ENCODE data around the gene PPP1R18.

PPP1R18 gene

GRCh38 chr6:30689022-30689865 lies 2.8 kb upstream of the PPP1R18 start:
- no peak for DNase-seq (ENCODE audit: low spot score)

GRCh38 chr6:30688569-30688968 lies 2.1 kb upstream of the PPP1R18 start:
- DNase-seq (ENCODE audit: low spot score), result no peak

DNA sequence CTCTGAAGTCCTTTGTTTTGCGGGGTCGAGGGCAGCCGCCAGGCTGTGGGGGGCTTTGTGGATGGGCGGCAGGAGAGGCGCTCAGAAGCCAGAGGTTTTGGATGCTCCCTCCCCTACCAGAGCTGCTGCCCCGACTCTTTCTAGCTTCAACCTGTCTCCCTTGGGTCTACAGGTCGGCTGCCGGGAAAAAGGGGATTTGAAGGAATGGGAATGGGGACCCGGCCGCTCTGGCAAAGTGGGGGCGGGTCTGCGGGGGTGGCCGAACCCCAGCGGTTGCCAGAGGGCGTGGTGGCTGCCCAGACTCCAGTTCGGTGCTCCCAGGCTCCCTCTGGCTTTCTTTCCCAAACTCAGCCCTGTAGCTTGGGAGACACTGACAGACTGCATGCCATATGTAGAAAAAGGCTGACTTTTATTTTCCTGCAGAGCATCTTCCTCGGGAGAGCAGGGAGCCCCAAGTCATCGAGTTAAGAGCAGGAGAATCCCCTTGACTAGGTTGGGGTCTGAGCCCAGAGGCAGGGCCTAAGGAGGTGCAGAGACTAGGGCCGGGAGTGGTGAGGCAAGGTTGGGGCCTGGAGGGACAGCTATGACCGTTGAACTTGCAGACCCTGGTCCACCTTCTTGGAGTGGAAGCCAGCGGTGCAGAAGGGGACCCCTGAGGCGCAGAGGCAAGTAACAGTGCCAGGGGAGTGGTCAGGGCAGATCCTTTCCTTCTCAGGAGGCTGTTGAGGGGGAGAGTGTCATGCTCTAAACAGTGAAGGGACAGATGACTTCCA lies 1.4 kb upstream of the PPP1R18 start:
- peak; percentile 35 for DNase-seq (ENCODE audit: low spot score)

DNA sequence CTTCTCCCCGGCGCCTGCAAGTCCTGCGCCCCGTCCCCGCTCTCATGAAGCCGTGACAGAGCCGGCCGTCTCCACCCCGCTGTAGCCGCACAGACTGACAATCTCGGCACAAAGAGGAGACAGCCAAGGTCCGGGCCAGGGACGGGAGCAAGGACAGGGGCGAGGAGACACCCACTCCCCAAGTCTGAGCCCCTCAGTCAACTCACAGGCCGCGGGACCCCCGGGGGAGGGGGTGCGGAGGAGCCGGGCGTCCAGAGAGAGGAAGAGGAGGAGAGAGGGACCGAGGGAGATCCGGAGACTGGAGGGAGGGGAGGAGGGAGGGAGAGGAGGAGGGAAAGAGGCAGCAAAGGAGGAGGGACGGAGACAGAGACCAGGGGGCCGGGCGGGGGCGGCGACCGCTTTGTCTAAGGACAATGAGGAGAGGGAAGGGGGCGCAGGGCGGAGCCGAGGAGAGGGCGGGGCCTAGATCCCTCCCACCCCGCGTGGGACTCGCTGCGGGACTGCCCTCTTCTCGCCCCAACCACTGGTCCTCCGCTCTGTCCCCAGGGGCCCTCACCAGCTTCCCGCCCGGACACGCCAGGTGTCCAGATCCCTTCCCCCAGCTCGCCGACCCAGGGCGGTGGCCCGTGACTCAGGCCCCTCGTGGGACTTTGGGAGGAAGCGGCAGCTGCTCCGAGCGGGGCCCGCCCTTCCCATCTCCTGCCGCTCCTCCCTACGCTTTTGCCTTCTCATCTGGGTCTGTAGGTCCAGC lies 638 bp upstream of the PPP1R18 start:
- peak; percentile 91 for DNase-seq (ENCODE audit: low spot score)

GRCh38 chr6:30685157-30686008 lies 1.1 kb downstream of the PPP1R18 start:
- no peak for DNase-seq (ENCODE audit: low spot score)

DNA sequence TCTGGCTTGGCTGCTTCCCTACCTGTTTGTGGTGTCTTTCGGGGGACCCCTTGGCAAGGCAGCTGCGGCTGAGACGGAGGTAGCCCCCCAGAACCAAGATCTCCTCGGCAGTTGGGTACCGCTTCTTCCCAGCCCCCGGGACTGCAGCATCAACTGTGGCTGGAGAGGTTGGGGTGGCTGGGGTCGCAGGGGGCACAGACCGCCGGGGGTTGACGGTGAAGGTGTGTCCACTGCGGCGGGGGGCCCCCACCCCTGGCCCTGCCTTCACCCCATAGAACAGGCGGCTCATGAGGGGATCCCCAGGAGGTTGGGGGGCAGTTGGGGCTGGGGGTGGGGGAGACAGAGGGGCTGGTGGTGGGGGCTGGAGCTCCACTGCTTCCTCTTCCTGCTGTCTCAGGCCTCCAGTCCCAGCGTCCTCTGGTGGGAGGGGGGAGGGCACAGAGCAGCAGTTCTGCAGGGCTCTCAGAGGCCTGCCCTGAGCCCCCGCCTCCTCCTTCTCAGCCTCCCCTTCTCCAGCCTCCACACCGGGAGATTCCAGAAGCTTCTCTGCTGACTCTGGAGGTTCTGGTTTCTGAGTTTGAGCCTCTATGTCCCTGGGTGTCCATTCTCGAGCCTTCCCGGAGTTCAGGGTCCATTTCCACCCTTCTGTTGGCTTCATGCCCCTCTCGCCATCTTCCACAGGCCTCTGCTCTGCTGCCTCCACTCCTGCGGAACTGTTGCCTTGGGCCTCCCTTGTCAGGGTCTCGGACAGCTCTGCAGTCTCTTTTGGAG lies 1.9 kb downstream of the PPP1R18 start:
- DNase-seq (ENCODE audit: low spot score), result no peak

GRCh38 chr6:30683980-30684338 lies 2.5 kb downstream of the PPP1R18 start:
- no peak for DNase-seq (ENCODE audit: low spot score)

DNA sequence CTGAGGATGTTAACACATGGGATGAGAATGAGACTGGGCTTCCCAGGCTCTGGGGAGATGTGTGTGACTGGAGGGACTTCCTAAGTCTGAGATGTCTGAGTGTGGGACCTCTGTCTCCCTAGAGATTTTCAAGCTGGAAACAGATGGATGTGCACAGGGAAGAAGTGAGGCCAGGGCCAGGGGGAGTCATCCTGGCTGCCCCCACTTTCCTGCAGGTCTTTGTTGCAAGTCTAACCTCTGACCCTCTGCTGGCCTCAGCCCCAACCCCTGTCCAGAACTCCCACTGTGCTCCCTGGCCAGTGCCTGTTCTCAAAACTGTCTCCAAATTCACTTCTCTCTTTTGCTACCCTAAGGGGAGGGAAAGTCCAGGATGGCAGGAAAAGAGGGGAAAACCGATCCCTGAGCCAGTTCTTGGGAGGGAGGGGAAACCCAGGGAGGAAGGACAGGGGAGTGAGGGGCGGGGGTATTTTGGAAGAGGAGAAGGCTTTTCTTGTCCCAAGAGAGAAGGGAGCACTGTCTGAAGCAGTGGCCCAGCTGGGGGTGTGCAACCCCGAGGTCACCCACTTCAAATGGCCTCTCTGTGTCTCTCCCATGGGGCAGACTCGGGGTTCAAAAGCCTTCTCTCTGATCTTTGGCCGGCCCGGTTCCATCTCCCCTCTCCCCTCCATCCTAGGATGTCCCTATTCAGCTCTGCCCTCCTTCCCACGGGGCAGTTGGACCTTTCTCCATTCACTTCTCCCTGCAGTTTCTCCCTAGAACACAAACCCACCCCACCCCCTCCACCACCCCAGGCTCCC lies 3.1 kb downstream of the PPP1R18 start:
- DNase-seq (ENCODE audit: low spot score), result no peak

- DNase-seq (ENCODE audit: low spot score), result peak; percentile 76
Measured at GRCh38 chr6:30682143-30683117, 4.0 kb downstream of the PPP1R18 start.

- no peak for DNase-seq (ENCODE audit: low spot score)
Measured at GRCh38 chr6:30681766-30682142, 4.7 kb downstream of the PPP1R18 start.

DNA sequence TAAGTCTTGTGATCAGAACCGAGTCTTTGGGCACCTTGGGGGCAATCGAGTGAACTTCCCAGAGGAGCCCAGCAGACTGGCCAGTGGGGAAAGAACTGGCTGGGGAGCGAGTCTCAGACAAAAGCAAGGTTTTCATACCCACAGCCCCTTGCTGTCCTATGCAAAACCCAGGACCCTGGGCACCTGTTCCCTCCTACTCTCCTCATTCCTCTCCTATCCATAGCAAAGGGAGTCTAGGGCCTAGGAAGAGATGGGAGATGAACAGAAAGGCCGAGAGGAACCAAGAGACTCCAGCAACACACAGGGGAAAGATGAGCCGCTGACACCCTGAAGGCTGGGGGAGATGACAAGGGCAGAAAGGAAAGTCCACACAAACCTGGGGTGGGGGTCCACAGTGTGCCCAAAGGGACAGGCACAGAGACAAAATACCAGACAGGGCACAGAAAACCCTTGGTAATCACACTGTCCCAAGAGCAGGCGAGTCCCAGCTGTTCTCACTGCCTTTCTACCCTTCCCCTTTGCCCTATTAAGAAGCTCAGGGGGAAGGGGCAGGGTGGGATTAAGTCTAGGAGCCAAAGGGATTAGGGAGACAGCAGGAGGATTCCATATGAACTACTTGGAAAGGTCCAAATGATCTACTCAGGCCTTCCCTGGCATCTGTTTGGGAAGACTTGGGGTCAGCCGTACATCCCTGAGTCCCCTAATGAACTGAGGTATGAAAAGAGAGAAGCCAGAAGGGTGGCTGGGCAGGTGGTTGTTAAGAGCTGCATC lies 6.5 kb downstream of the PPP1R18 start:
- no peak for DNase-seq (ENCODE audit: low spot score)

DNA sequence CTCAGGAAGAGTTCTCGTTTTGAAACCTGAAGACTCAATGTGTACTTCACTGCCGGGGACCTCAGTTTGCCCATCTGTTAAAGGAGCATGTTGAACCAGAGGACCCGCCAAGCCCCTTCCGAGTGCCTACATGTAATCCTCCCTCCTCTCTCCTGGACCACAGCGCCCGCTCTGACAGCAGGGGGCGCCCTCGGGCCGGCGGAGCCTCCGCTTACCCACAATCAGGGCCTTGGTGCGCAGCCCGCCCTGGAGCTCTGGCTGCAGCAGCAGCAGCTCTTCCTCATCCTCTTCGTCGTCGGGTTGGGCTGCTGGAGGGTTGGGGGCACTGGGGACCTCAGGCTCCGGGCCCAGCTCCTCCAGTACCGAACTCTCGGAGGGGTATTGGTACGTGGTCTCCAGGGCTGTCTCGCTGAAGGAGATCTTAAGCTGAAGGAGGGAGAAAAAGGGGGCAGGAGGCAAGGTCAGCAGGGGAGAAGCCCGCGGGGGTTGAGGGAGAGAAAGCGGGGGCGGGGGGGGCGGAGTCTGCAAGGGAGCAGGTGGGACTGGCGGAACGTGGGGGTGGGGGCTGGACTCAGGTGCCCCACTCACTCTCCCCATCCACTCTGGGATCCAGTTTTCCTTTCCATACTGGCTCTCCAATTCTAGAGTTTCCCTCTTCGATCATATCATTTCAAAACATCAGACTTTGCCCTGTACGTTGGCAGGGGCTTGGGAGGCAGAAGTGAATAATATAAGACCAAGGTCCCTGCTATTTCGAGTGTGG lies 7.3 kb downstream of the PPP1R18 start:
- peak; percentile 40 for DNase-seq (ENCODE audit: low spot score)

- DNase-seq (ENCODE audit: low spot score), result no peak
Measured at GRCh38 chr6:30676660-30677285, 9.7 kb downstream of the PPP1R18 start.

- peak; percentile 93 for DNase-seq (ENCODE audit: low spot score)
Measured at GRCh38 chr6:30672445-30673253, 13.8 kb downstream of the PPP1R18 start, which contains the start of gene DHX16. TSS of gene DHX16 (minus strand) at chr6:30673006. CDS start at chr6:30672841, 165 bp downstream.

DNA sequence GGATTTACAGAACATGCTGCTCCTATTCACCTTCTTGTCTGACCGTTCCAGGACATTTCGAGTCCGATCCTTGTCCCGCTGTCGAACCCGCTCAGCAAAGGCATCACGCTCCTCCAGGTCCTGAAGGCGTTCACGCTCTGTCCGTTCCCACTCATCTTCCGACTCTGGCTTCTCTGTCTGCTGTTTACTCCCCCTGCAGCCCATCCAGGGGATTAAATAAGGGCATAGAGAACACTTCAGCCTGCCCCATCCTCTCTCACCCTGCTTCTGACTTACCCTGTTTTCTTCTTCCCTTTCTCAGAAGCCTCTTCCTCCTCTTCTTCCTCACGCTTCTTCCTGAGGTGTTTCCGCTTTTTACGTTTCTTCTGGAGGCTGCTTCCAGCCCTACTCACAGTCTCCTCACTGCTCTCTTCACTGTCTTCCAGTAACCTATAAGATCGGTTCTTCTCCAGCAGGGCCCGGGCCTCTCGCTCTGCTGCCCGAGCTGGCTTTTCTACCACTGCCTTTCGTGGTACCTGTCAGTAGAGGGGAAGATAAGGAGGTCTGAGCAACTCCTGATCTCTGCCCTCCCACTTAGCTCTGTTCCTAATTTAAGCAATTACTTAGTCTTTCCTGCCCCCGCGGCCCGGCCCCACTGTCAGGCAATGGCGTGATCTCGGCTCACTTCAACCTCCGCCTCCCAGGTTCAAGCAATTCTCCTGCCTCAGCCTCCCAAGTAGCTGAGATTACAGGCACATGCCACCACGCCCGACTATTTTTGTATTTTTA lies 15.5 kb downstream of the PPP1R18 start:
- DNase-seq (ENCODE audit: low spot score), result no peak

Measured in SW480 (cell line).